Body of pancreas (tissue), 4 donors: ENCODE results near the gene INAFM2.

ENCODE experiments used
- POLR2A ChIP-seq, 3 donors: fragments of 450-650 bp; IDR thresholded peaks; one replicate each; pipeline ENCODE4 v1.6.1; 2016; ENCODE audit warnings: antibody characterized with exemption in 3 of 3, mild to moderate bottlenecking in 2 of 3
- TF ChIP-seq, protein P1 (sequence below), 7 experiments: fragments of 450-650 bp in 4 of 7; fragments of 200-600 bp in 3 of 7; sonication (generic) in 3 of 7; IDR thresholded peaks; one replicate each; pipeline ENCODE4 v1.5.1; 2016 to 2019; ENCODE audit warnings: antibody characterized with exemption in 7 of 7

DNA sequence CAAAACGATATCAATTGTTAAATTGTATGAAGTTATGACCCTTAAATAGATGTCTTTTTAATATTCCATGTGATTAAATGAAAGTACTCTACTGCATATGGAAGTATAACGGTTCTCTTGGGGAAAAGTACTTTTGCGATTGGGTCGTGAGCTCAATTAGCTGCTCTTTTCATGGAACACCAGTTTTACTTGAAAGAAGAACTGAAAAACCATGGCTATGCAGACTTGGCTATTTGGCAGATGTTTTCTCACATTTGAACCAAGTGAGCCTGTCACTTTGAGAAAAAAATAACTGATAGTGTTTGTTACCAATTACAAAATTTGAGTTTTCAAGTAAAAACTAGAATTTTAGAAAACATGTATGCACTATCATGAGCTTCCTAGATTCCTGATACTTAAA, 5.9 kb upstream of the INAFM2 start:
- TF ChIP-seq, protein P1, sequence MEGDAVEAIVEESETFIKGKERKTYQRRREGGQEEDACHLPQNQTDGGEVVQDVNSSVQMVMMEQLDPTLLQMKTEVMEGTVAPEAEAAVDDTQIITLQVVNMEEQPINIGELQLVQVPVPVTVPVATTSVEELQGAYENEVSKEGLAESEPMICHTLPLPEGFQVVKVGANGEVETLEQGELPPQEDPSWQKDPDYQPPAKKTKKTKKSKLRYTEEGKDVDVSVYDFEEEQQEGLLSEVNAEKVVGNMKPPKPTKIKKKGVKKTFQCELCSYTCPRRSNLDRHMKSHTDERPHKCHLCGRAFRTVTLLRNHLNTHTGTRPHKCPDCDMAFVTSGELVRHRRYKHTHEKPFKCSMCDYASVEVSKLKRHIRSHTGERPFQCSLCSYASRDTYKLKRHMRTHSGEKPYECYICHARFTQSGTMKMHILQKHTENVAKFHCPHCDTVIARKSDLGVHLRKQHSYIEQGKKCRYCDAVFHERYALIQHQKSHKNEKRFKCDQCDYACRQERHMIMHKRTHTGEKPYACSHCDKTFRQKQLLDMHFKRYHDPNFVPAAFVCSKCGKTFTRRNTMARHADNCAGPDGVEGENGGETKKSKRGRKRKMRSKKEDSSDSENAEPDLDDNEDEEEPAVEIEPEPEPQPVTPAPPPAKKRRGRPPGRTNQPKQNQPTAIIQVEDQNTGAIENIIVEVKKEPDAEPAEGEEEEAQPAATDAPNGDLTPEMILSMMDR (IDR thresholded peaks at IDR 0.05): no peak
- TF ChIP-seq POLR2A (IDR thresholded peaks at IDR 0.05): no peak
